Right cardiac atrium (tissue), 5 donors: ENCODE measurements around the gene GPR108. TPM values are rescaled to one million over a fixed set of nuclear protein-coding genes. Genes with fewer than 3 reads are reported as not detected.

Experiments
- ATAC-seq, 2 donors: fragments of 200-7000 bp; cut with Tn5 transposase; one replicate each; pipeline versions ENCODE4 v1.8.0 to v1.9.1; 2020; ENCODE audit warnings: moderate library complexity in 2 of 2, mild to moderate bottlenecking in 1 of 2
- DNase-seq, 3 donors: peaks; one replicate each; pipeline ENCODE4 v3.0.0-alpha.2; 2020
- H3K27ac ChIP-seq: one replicate; pipeline ENCODE4 v1.5.1; 2013; ENCODE audit warnings: mild to moderate bottlenecking, low read length, control low read depth, moderate library complexity
- H3K27me3 ChIP-seq: one replicate; pipeline ENCODE4 v1.6.1; 2013; ENCODE audit not compliant: control insufficient read depth, insufficient read depth
- H3K4me1 ChIP-seq: one replicate; pipeline ENCODE4 v1.6.1; 2013; ENCODE audit warnings: low read length; ENCODE audit not compliant: control insufficient read depth, insufficient read depth
- H3K4me3 ChIP-seq: one replicate; pipeline ENCODE4 v1.5.1; 2013; ENCODE audit warnings: low read length, control low read depth
- H3K9me3 ChIP-seq: one replicate; pipeline ENCODE4 v1.6.1; 2013; ENCODE audit warnings: low read length; ENCODE audit not compliant: control insufficient read depth
- WGBS: extraction: QIAGEN DNeasy Blood & Tissue Kit; methylation state at CpG from one replicate; pipeline ENCODE4 v1.1.7; 2013; 5-methylcytosine and 5-hydroxymethylcytosine counted together
- intact Hi-C, 4 donors: fragments of 100-400 bp; cut with DNase I; formaldehyde crosslinking; loops; one replicate each; pipeline versions ENCODE4 v1.11.0 to v1.14.0; 2022 to 2023
- polyA plus RNA-seq: library from polyadenylated mRNA; stranded (reverse); fragments of 200-250 nt; gene quantifications from one replicate; pipeline ENCODE4 v1.2.3, GENCODE V29; 2013
- total RNA-seq, 4 donors: library from RNA; stranded (reverse); fragmentation: NEBNext Ultra II Directional; extraction: Animal tissue kit (Norgen Biotek cat#: 25700); gene quantifications; one replicate each; pipeline ENCODE4 v1.2.1, GENCODE V29; 2021
- donor health status: healthy with polysubstance abuse.
- donor health status: DM: no; HTN: yes; CAD: no.
- donor health status: DM: no; HTN: no; CAD: no.
- donor health status: DM: no; HTN: yes; CAD: no; lungs with severe emphysema.
- donor health status: DM: yes; HTN: yes; CAD: no.

The GPR108 gene
- total and polyA plus RNA-seq, 5 donors = 28.2 to 38.4 (median 35.8) TPM

GRCh38 chr19:6736169-6736916 is 1.0 kb downstream of the GPR108 start:
- Histone ChIP-seq H3K27ac (peak overlapping the region; percentile 96), H3K27me3 (no peaks in the 10 kb centered on the region), H3K4me1 (peaks cover 9% of the 10 kb centered on the region), H3K9me3 (no peaks in the 10 kb centered on the region), H3K4me3 (peak overlapping the region; percentile 61)
- peak; percentile 9 to 17 for ATAC-seq
- 28% methylated on average over 25 of the region's 25 CpGs for WGBS
- peak; percentile 82 to 92 (median 89) for DNase-seq
- intact Hi-C loops = loop anchor here in 1 of 4 donors (10.0 kb wide), 1 partner anchor 128 kb away; no protein-coding TSS in a partner anchor

GRCh38 chr19:6735181-6735911 is 2.0 kb downstream of the GPR108 start:
- ATAC-seq (no peak), DNase-seq (peak in 2 of 3 donors; percentile 28 to 49)
- Histone ChIP-seq H3K9me3 (no peaks in the 10 kb centered on the region), H3K4me3 (no peak overlapping the region), H3K27ac (no peak overlapping the region), H3K4me1 (peaks cover 9% of the 10 kb centered on the region), H3K27me3 (no peaks in the 10 kb centered on the region)
- intact Hi-C loops = loop anchor here in 1 of 4 donors (10.0 kb wide), 1 partner anchor 129 kb away; no protein-coding TSS in a partner anchor
- 60% methylated on average over 15 of the region's 15 CpGs for WGBS

- H3K4me3 ChIP-seq = no peak overlapping the region
- H3K4me1 ChIP-seq = peaks cover 9% of the 10 kb centered on the region
- no peak overlapping the region for H3K27ac ChIP-seq
- intact Hi-C loops = loop anchor here in 1 of 4 donors (10.0 kb wide), 1 partner anchor 131 kb away; no protein-coding TSS in a partner anchor
- H3K27me3 ChIP-seq = no peaks in the 10 kb centered on the region
- ATAC-seq (no peak), DNase-seq (peak in 2 of 3 donors; percentile 50 to 59)
- no peaks in the 10 kb centered on the region for H3K9me3 ChIP-seq
- 55% methylated on average over 20 of the region's 20 CpGs for WGBS
Measured at GRCh38 chr19:6734096-6734696, 3.2 kb downstream of the GPR108 start.

DNA sequence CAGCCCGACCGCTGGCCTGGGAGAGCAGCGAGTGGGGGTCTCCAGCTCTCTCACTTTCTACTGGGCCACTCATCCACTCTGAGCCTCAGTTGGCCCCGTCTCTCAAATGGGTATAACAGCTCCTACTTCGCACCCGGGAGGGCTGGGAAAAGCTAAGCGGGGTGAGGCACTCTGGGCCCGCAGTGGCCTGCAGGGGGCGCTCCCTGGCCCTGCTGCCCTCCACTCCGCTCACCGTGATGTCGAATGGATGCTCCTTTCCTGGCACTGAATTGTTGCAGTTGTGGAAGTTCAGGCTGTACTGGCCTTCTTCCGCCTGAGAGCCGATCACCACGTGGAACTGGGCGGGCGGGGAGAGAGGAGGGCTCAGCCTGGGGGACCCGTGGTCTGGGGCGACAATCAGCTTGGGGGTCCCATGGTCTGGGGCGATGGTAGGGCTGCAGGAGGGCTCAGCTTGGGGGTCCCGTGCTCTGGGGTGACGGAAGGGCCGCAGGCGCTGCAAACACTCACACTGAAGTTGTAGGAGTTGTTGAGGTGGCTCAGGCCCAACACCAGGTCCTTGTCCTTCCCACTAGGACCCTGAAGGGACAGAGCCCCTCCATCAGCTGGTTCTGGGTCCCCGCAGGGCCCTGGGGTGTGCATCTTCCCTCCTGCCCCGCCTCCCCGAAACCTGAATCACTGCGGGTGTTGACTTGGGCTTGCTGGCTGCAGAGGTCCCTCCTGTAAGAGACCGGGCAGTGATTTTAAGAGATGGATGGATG is 3.9 kb downstream of the GPR108 start:
- WGBS = 91% methylated on average over 29 of the region's 29 CpGs
- H3K27me3 ChIP-seq = no peaks in the 10 kb centered on the region
- no peak overlapping the region for H3K4me3 ChIP-seq
- intact Hi-C loops = loop anchor here in 1 of 4 donors (10.0 kb wide), 1 partner anchor 131 kb away; no protein-coding TSS in a partner anchor
- H3K9me3 ChIP-seq = no peaks in the 10 kb centered on the region
- peak in 2 of 3 donors; percentile 44 to 57 for DNase-seq
- peaks cover 4% of the 10 kb centered on the region for H3K4me1 ChIP-seq
- no peak overlapping the region for H3K27ac ChIP-seq
- ATAC-seq = no peak

- H3K4me1 ChIP-seq = no peaks in the 10 kb centered on the region
- H3K4me3 ChIP-seq = no peak overlapping the region
- 91% methylated on average over 21 of the region's 21 CpGs for WGBS
- intact Hi-C loops = loop anchor here in 1 of 4 donors (10.0 kb wide), 1 partner anchor 132 kb away; no protein-coding TSS in a partner anchor
- H3K27ac ChIP-seq = no peak overlapping the region
- ATAC-seq (no peak), DNase-seq (peak in 2 of 3 donors; percentile 43 to 46)
- no peaks in the 10 kb centered on the region for H3K9me3 ChIP-seq
- H3K27me3 ChIP-seq = no peaks in the 10 kb centered on the region
Measured at GRCh38 chr19:6732803-6733337, 4.5 kb downstream of the GPR108 start.

- ATAC-seq (no peak), DNase-seq (peak in 2 of 3 donors; percentile 40 to 53)
- H3K27ac ChIP-seq = no peak overlapping the region
- H3K4me1 ChIP-seq = no peaks in the 10 kb centered on the region
- intact Hi-C loops = loop anchor here in 1 of 4 donors (10.0 kb wide), 1 partner anchor 133 kb away; no protein-coding TSS in a partner anchor
- H3K4me3 ChIP-seq = no peak overlapping the region
- WGBS = 91% methylated on average over 22 of the region's 22 CpGs
- no peaks in the 10 kb centered on the region for H3K9me3 ChIP-seq
- H3K27me3 ChIP-seq = no peaks in the 10 kb centered on the region
Measured at GRCh38 chr19:6731822-6732221, 5.6 kb downstream of the GPR108 start.

DNA sequence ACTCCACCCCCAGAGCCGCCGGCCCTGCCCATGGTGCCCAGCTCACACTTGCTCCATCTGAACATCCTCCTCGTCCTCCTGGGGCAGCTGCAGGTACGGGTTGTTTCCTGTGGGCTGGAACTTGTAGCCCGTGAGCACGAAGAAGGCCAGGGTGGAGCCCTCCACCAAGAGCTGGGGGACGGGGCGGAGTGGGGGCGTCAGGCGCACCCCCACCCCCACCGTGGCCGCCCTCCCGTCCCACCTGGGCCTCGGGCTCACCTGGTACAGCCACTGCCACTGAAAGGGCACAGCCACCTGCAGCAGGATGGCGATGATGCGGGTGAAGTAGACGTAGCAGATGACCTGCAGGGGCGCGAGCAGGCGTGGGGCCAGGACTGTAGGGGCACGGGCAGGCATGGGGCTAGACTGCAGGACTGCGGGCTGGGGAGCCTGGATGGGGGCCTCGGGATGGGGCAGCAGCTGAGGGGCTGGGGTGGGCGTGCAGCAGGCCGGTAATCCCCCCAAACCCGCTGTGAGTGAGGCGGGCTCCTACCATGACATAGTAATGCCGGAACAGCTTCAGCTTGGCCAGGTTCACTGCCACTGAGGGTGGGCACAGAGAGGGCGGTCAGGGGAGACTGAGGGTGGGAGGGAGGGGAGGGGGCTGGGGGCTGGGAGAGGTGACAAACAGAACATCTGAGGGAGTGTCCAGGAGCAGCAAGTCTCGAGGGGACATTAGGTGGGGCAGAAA is 6.3 kb downstream of the GPR108 start:
- 91% methylated on average over 30 of the region's 30 CpGs for WGBS
- H3K27ac ChIP-seq = no peak overlapping the region
- H3K9me3 ChIP-seq = no peaks in the 10 kb centered on the region
- H3K4me3 ChIP-seq = no peak overlapping the region
- ATAC-seq = no peak
- no peaks in the 10 kb centered on the region for H3K4me1 ChIP-seq
- DNase-seq = peak in 1 of 3 donors; percentile 54
- H3K27me3 ChIP-seq = no peaks in the 10 kb centered on the region
- intact Hi-C loops = loop anchor here in 1 of 4 donors (10.0 kb wide), 1 partner anchor 134 kb away; no protein-coding TSS in a partner anchor

GRCh38 chr19:6730153-6730804 is 7.1 kb downstream of the GPR108 start:
- intact Hi-C loops = loop anchor here in 1 of 4 donors (10.0 kb wide), 1 partner anchor 135 kb away; no protein-coding TSS in a partner anchor
- 72% methylated on average over 27 of the region's 27 CpGs for WGBS
- H3K4me3 ChIP-seq = no peak overlapping the region
- DNase-seq (peak; percentile 68 to 85 (median 80)), ATAC-seq (peak; percentile 67 to 74)
- no peaks in the 10 kb centered on the region for H3K4me1 ChIP-seq
- H3K27me3 ChIP-seq = no peaks in the 10 kb centered on the region
- no peaks in the 10 kb centered on the region for H3K9me3 ChIP-seq
- no peak overlapping the region for H3K27ac ChIP-seq

DNA sequence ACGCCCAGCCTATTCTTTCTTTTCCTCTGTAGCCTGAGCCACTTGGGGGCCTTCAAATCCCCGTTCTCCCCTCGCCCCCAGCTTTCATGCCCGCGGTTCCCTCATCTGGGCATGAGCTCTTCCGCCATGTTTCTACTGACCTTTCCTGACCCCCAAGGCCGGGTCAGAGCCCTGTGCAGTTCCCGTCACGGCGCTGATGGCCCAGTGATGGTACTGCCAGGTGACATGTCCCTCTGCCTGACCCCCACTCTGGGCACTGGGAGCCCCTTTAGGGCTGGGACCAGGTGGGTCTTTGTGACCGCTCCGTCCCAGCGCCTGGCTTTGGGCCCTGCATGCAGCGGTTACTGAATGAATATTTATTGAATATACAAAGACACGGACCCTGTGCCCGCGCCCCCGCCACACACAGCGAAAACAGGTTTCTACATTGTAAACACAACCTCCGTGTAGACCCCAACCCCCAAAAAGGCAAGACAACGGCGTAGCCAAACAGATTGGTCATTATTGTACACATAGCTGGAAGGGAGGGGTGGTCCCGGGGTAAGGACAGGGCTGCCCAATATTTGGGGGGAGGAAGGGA is 7.7 kb downstream of the GPR108 start:
- Histone ChIP-seq H3K4me1 (no peaks in the 10 kb centered on the region), H3K4me3 (no peak overlapping the region), H3K27me3 (no peaks in the 10 kb centered on the region), H3K9me3 (no peaks in the 10 kb centered on the region), H3K27ac (no peak overlapping the region)
- ATAC-seq (no peak), DNase-seq (peak in 1 of 3 donors; percentile 41)
- intact Hi-C loops = loop anchor here in 1 of 4 donors (10.0 kb wide), 1 partner anchor 135 kb away; no protein-coding TSS in a partner anchor
- 94% methylated on average over 23 of the region's 23 CpGs for WGBS
